ENCODE measurements around the gene NEK10. TPM values are rescaled to one million over a fixed set of nuclear protein-coding genes. Genes with fewer than 3 reads are reported as not detected.

The NEK10 gene
- total RNA-seq, 1 experiment from 2014 or later: 1.2 TPM

DNA sequence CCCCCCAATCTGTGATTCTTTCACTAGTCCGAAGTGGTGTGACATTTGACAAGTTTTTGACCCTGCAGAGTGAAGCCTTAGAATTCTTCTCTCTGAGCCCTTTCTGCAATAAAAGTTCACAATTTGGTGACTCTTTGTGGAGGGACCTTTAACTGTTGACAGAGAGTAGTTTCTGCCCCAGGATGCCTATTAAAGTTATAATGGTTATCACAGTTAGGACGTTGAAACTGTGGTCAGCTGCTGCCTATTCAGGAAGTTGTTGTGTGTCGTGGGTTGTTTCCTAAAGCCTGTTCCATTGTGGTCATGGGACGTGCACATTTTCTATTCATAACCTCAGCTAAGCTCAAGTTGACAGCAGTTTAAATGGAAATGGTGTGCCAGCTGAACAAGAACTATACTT lies 274.5 kb downstream of the NEK10 start:
- Histone ChIP-seq H3K9ac (ENCODE audit: low read length) (no peak overlapping the region), H3K4me2 (ENCODE audit: low read length) (no peak overlapping the region), H4K20me1 (ENCODE audit: insufficient read depth) (no peaks in the 10 kb centered on the region), H3K4me3 (replicated peaks in 1 of 2; ENCODE audit: low read depth in 1 of 2, low read length in 2 of 2) (no peak overlapping the region), H3K79me2 (ENCODE audit: insufficient read depth, low read length) (no peaks in the 10 kb centered on the region), H3K27me3 (ENCODE audit: insufficient read depth, low read length) (peaks cover 5% of the 10 kb centered on the region; the same call in 1 of the 2 replicates), H3K4me1 (ENCODE audit: control insufficient read depth in 1 of 2, insufficient read depth in 2 of 2, low read length in 2 of 2) (no peaks in the 10 kb centered on the region), H2AFZ (ENCODE audit: low read depth, low read length, poor library complexity, severe bottlenecking) (no peak overlapping the region), H3K9me2 (ENCODE audit: insufficient read depth) (no peaks in the 10 kb centered on the region), H3K36me3 (ENCODE audit: control insufficient read depth in 1 of 2, insufficient read depth in 2 of 2, low read length in 2 of 2) (no peaks in the 10 kb centered on the region), H3K27ac (ENCODE audit: low read depth, low read length) (no peak overlapping the region), H3K9me3 (ENCODE audit: control insufficient read depth in 1 of 2, insufficient read depth in 1 of 2, low read depth in 1 of 2, low read length in 2 of 2) (no peaks in the 10 kb centered on the region)
- RAD21 ChIA-PET (ENCODE audit: low non-redundant PET in 1 of 2, low total read pairs in 2 of 2, uncharacterized antibody in 2 of 2, unreplicated experiment in 2 of 2): no interaction called here
- ATAC-seq (no peak), DNase-seq (ENCODE audit: low read depth, low spot score) (no peak)
- TF ChIP-seq RAD21 (IDR thresholded peaks at IDR 0.05; ENCODE audit: low read depth): no peak
- TF ChIP-seq, protein P1, sequence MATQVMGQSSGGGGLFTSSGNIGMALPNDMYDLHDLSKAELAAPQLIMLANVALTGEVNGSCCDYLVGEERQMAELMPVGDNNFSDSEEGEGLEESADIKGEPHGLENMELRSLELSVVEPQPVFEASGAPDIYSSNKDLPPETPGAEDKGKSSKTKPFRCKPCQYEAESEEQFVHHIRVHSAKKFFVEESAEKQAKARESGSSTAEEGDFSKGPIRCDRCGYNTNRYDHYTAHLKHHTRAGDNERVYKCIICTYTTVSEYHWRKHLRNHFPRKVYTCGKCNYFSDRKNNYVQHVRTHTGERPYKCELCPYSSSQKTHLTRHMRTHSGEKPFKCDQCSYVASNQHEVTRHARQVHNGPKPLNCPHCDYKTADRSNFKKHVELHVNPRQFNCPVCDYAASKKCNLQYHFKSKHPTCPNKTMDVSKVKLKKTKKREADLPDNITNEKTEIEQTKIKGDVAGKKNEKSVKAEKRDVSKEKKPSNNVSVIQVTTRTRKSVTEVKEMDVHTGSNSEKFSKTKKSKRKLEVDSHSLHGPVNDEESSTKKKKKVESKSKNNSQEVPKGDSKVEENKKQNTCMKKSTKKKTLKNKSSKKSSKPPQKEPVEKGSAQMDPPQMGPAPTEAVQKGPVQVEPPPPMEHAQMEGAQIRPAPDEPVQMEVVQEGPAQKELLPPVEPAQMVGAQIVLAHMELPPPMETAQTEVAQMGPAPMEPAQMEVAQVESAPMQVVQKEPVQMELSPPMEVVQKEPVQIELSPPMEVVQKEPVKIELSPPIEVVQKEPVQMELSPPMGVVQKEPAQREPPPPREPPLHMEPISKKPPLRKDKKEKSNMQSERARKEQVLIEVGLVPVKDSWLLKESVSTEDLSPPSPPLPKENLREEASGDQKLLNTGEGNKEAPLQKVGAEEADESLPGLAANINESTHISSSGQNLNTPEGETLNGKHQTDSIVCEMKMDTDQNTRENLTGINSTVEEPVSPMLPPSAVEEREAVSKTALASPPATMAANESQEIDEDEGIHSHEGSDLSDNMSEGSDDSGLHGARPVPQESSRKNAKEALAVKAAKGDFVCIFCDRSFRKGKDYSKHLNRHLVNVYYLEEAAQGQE (IDR thresholded peaks at IDR 0.05; ENCODE audit: low read depth): no peak
- TF ChIP-seq FOSL1 (IDR thresholded peaks at IDR 0.05; ENCODE audit: low read depth): no peak
- no peak for TF ChIP-seq EZH2phosphoT487 (IDR thresholded peaks at IDR 0.05; ENCODE audit: borderline replicate concordance)
- TF ChIP-seq EZH2 (IDR thresholded peaks at IDR 0.05): no peak
- TF ChIP-seq CEBPB (IDR thresholded peaks at IDR 0.05; ENCODE audit: low read depth): no peak
- CTCF ChIA-PET: no interaction called here
- no TSS peak for BruUV-seq (replicated peaks)
- POLR2A ChIA-PET: no interaction called here
- intact Hi-C loops (cut with micrococcal nuclease): no loop called here

DNA sequence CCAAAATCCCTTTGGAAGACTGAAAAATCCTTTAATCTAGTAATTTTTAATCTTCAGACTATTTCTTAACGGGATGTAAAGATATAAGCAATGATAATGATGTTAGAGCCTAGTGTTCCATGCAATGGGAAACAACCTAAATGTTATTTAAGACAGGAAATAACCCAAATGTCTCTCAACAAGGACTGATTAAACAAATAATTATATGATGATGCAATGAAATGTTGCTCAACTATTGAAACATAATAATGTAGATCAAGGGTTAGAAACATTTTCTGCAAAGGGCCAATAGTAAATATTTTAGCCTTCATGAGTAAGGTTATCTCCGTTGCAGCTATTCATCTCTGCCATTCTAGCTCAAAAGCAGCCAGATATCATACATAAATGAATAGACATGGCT lies 275.4 kb downstream of the NEK10 start:
- Histone ChIP-seq H3K4me2 (ENCODE audit: low read length) (no peak overlapping the region), H3K27me3 (ENCODE audit: insufficient read depth, low read length) (peaks cover 5% of the 10 kb centered on the region; the same call in 1 of the 2 replicates), H4K20me1 (ENCODE audit: insufficient read depth) (no peaks in the 10 kb centered on the region), H2AFZ (ENCODE audit: low read depth, low read length, poor library complexity, severe bottlenecking) (no peak overlapping the region), H3K36me3 (ENCODE audit: control insufficient read depth in 1 of 2, insufficient read depth in 2 of 2, low read length in 2 of 2) (no peaks in the 10 kb centered on the region), H3K9me3 (ENCODE audit: control insufficient read depth in 1 of 2, insufficient read depth in 1 of 2, low read depth in 1 of 2, low read length in 2 of 2) (no peaks in the 10 kb centered on the region), H3K9me2 (ENCODE audit: insufficient read depth) (no peaks in the 10 kb centered on the region), H3K9ac (ENCODE audit: low read length) (no peak overlapping the region), H3K27ac (ENCODE audit: low read depth, low read length) (no peak overlapping the region), H3K79me2 (ENCODE audit: insufficient read depth, low read length) (no peaks in the 10 kb centered on the region), H3K4me1 (ENCODE audit: control insufficient read depth in 1 of 2, insufficient read depth in 2 of 2, low read length in 2 of 2) (no peaks in the 10 kb centered on the region), H3K4me3 (replicated peaks in 1 of 2; ENCODE audit: low read depth in 1 of 2, low read length in 2 of 2) (no peak overlapping the region)
- intact Hi-C loops (cut with micrococcal nuclease): no loop called here
- no peak for ATAC-seq
- RAD21 ChIA-PET (ENCODE audit: low non-redundant PET in 1 of 2, low total read pairs in 2 of 2, uncharacterized antibody in 2 of 2, unreplicated experiment in 2 of 2): no interaction called here
- POLR2A ChIA-PET: no interaction called here
- DNase-seq (ENCODE audit: low read depth, low spot score): no peak
- CTCF ChIA-PET: no interaction called here
- no TSS peak for BruUV-seq (replicated peaks)
- TF ChIP-seq EZH2 (IDR thresholded peaks at IDR 0.05) (no peak), FOSL1 (IDR thresholded peaks at IDR 0.05; ENCODE audit: low read depth) (no peak), EGR1 (IDR thresholded peaks at IDR 0.05; ENCODE audit: low read depth) (no peak), POLR2A (IDR thresholded peaks at IDR 0.05; ENCODE audit: borderline replicate concordance, extremely low read depth, insufficient read depth, insufficient read length) (no peak), RAD21 (IDR thresholded peaks at IDR 0.05; ENCODE audit: low read depth) (no peak), ELF1 (IDR thresholded peaks at IDR 0.05; ENCODE audit: borderline replicate concordance, low read depth) (no peak), JUND (IDR thresholded peaks at IDR 0.05) (no peak)
- TF ChIP-seq, protein P2, sequence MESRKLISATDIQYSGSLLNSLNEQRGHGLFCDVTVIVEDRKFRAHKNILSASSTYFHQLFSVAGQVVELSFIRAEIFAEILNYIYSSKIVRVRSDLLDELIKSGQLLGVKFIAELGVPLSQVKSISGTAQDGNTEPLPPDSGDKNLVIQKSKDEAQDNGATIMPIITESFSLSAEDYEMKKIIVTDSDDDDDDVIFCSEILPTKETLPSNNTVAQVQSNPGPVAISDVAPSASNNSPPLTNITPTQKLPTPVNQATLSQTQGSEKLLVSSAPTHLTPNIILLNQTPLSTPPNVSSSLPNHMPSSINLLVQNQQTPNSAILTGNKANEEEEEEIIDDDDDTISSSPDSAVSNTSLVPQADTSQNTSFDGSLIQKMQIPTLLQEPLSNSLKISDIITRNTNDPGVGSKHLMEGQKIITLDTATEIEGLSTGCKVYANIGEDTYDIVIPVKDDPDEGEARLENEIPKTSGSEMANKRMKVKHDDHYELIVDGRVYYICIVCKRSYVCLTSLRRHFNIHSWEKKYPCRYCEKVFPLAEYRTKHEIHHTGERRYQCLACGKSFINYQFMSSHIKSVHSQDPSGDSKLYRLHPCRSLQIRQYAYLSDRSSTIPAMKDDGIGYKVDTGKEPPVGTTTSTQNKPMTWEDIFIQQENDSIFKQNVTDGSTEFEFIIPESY (IDR thresholded peaks at IDR 0.05; ENCODE audit: extremely low read depth, insufficient replicate concordance, low read length): no peak
- TF ChIP-seq, protein P1 (IDR thresholded peaks at IDR 0.05; ENCODE audit: low read depth): no peak
